Parietal lobe (tissue), 2 donors: ENCODE data around the gene LRP6. TPM values are rescaled to one million over a fixed set of nuclear protein-coding genes. Genes with fewer than 3 reads are reported as not detected.

Experiments used
- small RNA-seq: library from RNA; depleted of rRNA; stranded (forward); fragments of <200 nt; gene quantifications from one replicate; pipeline ENCODE3, GENCODE V24; 2014; ENCODE audit warnings: low replicate concordance
- total RNA-seq: library from RNA; depleted of rRNA; stranded (reverse); fragments of >200 nt; gene quantifications from one replicate; pipeline ENCODE4 v1.2.3, GENCODE V29; 2014

LRP6 gene
- total RNA-seq, result 120 TPM

GRCh38 chr12:12266873-12267741, at the start of gene LRP6:
Gene LRP6, minus strand, starts transcription at chr12:12267044. Its CDS starts 309 bp downstream, at chr12:12266735.

GRCh38 chr12:12070674-12071656, 195.9 kb downstream of the LRP6 start, which contains the start of gene BCL2L14:
Gene BCL2L14, plus strand, starts transcription at chr12:12070939. Its CDS starts 8,367 bp downstream, at chr12:12079306.

Small RNA genes within 50 kb of the gene (small RNA-seq; reads per million reads assigned to genes)
- gene RNU6-318P, result not detected
- gene RNU6-545P, result not detected

Other genes starting within 250 kb of the LRP6 start
- not detected for gene BCL2L14, start 196.1 kb downstream of the LRP6 start, total RNA-seq
- gene MANSC1, start 83.2 kb upstream of the LRP6 start, total RNA-seq, result 3.4 TPM
- gene BORCS5, start 90.0 kb upstream of the LRP6 start, total RNA-seq, result 39.8 TPM